AG04450 (cell line): ENCODE results near the gene LAMB3. TPM values are rescaled to one million over a fixed set of nuclear protein-coding genes. Genes with fewer than 3 reads are reported as not detected.

Experiments used
- CTCF ChIA-PET: fragments of 300-600, 350-600 bp; formaldehyde crosslinking; extraction: SDS; loops from one replicate; lab custom pipeline; 2022; ENCODE audit warnings: antibody characterized with exemption, inconsistent platforms; lab: Charles Lee
- POLR2A ChIA-PET: fragments of 350-600 bp; formaldehyde crosslinking; extraction: SDS; loops from one replicate; lab custom pipeline; 2021; ENCODE audit warnings: antibody characterized with exemption, inconsistent platforms; lab: Yijun Ruan, JAX
- DNase-seq: peaks from one replicate; pipeline ENCODE4 v3.0.0-alpha.2; 2011; ENCODE audit warnings: low read depth, low spot score
- H3K27ac ChIP-seq: one replicate; pipeline ENCODE4 v1.5.1; 2012; ENCODE audit warnings: low read depth, low read length, control low read depth
- H3K27me3 ChIP-seq: one replicate; pipeline ENCODE4 v1.6.0; 2012; ENCODE audit warnings: low read length; ENCODE audit not compliant: control insufficient read depth, insufficient read depth
- H3K4me3 ChIP-seq: 2 replicates; pipeline ENCODE4 v1.5.1; 2011; ENCODE audit warnings: mild to moderate bottlenecking, low read depth, low read length, control low read depth
- H3K9me3 ChIP-seq: 2 replicates; pipeline ENCODE4 v1.5.1; 2012; ENCODE audit warnings: low read length; ENCODE audit not compliant: control insufficient read depth, insufficient read depth
- CTCF ChIP-seq: IDR thresholded peaks from 2 replicates; pipeline ENCODE4 v1.5.1; 2011; ENCODE audit warnings: low read depth, low read length, control low read depth, inconsistent platforms
- polyA plus RNA-seq: library from polyadenylated mRNA; depleted of rRNA; stranded (reverse); fragments of >200 nt; gene quantifications from 2 replicates; pipeline ENCODE4 v1.2.3, GENCODE V29; 2011

Gene LAMB3
- polyA plus RNA-seq, 1 experiment: 2.6 TPM

GRCh38 chr1:209667103-209667502 is 14.9 kb upstream of the LAMB3 start:
- DNase-seq: no peak
- Histone ChIP-seq H3K4me3 (no peak overlapping the region), H3K9me3 (no peaks in the 10 kb centered on the region), H3K27ac (no peak overlapping the region), H3K27me3 (no peaks in the 10 kb centered on the region)
- ChIA-PET POLR2A (no interaction called here), CTCF (interaction anchor here (0.6 kb wide), 1 partner anchor 323 kb away, joined by 6 read pairs; no protein-coding TSS in a partner anchor)
- TF ChIP-seq CTCF: no peak

GRCh38 chr1:209662879-209663327 is 10.7 kb upstream of the LAMB3 start:
- ChIA-PET POLR2A (no interaction called here), CTCF (no interaction called here)

GRCh38 chr1:209661071-209661470 is 8.8 kb upstream of the LAMB3 start:
- no peak for TF ChIP-seq CTCF
- no peaks in the 10 kb centered on the region for H3K27me3 ChIP-seq
- no peaks in the 10 kb centered on the region for H3K9me3 ChIP-seq
- POLR2A ChIA-PET: interaction anchor here (0.8 kb wide), 1 partner anchor 8 kb away, joined by 5 read pairs; no protein-coding TSS in a partner anchor
- no peak for DNase-seq
- no peak overlapping the region for H3K27ac ChIP-seq
- no peak overlapping the region for H3K4me3 ChIP-seq
- CTCF ChIA-PET: no interaction called here

More at GRCh38 chr1:209662879-209663327, 10.7 kb upstream of the LAMB3 start:
- no peak for DNase-seq
- Histone ChIP-seq H3K4me3 (no peak overlapping the region), H3K27me3 (no peaks in the 10 kb centered on the region), H3K9me3 (no peaks in the 10 kb centered on the region), H3K27ac (no peak overlapping the region)
- no peak for TF ChIP-seq CTCF

GRCh38 chr1:209659909-209660308 is 7.7 kb upstream of the LAMB3 start:
- H3K27me3 ChIP-seq: no peaks in the 10 kb centered on the region
- CTCF ChIA-PET: no interaction called here
- POLR2A ChIA-PET: no interaction called here
- TF ChIP-seq CTCF: no peak
- no peaks in the 10 kb centered on the region for H3K9me3 ChIP-seq
- no peak overlapping the region for H3K4me3 ChIP-seq
- H3K27ac ChIP-seq: no peak overlapping the region
- DNase-seq: no peak

- Histone ChIP-seq H3K4me3 (no peak overlapping the region), H3K27me3 (no peaks in the 10 kb centered on the region), H3K27ac (no peak overlapping the region), H3K9me3 (no peaks in the 10 kb centered on the region)
- TF ChIP-seq CTCF: no peak
- DNase-seq: no peak
- POLR2A ChIA-PET: interaction anchor here (0.9 to 1.2 kb wide), 2 partner anchors 9 to 18 kb away, joined by 3 to 5 read pairs; partner anchors contain the start of gene G0S2
- CTCF ChIA-PET: interaction anchor here (1.2 to 1.9 kb wide), 3 partner anchors 8 to 82 kb away, joined by 3 to 4 read pairs (median 4); no protein-coding TSS in a partner anchor
Observed at GRCh38 chr1:209657918-209658317, 5.7 kb upstream of the LAMB3 start.
